ENCODE results near the gene IFITM1.

DNA sequence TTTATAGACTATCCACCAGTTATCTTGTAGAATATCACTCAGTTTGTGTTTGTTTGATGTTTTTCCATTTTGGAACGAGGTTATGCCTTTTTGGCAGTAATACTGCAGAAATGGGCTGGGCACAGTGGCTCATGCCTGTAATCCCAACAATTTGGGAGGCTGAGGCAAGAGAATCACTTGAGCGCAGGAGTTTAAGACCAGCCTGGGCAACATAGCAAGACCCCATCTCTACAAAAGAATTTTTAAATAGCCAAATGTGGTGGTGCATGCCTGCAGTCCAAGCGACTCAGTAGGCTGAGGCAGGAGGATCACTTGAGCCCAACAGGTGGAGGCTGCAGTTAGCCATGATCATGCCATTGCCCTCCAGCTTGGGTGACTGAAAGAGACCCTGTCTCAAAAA, 32.7 kb downstream of the IFITM1 start:
- TF ChIP-seq, protein P1, sequence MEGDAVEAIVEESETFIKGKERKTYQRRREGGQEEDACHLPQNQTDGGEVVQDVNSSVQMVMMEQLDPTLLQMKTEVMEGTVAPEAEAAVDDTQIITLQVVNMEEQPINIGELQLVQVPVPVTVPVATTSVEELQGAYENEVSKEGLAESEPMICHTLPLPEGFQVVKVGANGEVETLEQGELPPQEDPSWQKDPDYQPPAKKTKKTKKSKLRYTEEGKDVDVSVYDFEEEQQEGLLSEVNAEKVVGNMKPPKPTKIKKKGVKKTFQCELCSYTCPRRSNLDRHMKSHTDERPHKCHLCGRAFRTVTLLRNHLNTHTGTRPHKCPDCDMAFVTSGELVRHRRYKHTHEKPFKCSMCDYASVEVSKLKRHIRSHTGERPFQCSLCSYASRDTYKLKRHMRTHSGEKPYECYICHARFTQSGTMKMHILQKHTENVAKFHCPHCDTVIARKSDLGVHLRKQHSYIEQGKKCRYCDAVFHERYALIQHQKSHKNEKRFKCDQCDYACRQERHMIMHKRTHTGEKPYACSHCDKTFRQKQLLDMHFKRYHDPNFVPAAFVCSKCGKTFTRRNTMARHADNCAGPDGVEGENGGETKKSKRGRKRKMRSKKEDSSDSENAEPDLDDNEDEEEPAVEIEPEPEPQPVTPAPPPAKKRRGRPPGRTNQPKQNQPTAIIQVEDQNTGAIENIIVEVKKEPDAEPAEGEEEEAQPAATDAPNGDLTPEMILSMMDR (IDR thresholded peaks at IDR 0.05): no peak
- TF ChIP-seq POLR2AphosphoS5 (IDR thresholded peaks at IDR 0.05) (no peak), POLR2A (IDR thresholded peaks at IDR 0.05) (no peak)
